HepG2 (cell line): ENCODE data around the gene ARSB. TPM values are rescaled to one million over a fixed set of nuclear protein-coding genes. Genes with fewer than 3 reads are reported as not detected.

ENCODE experiments used
- ARHGAP35 ChIP-seq: sonication (generic); formaldehyde crosslinking; IDR thresholded peaks from 2 replicates; pipeline ENCODE4 v1.9.0; 2022; ENCODE audit warnings: mild to moderate bottlenecking, inconsistent platforms, moderate library complexity, missing genetic modification reagents, borderline replicate concordance
- MED1 ChIP-seq: sonication (generic); formaldehyde crosslinking; IDR thresholded peaks from 2 replicates; pipeline ENCODE4 v1.4.0; 2020; ENCODE audit warnings: missing genetic modification reagents
- NCOR1 ChIP-seq: fragments of 200-600 bp; sonication (generic); IDR thresholded peaks from 2 replicates; pipeline ENCODE4 v1.7.0; 2017; ENCODE audit warnings: antibody characterized with exemption, low read length, borderline replicate concordance
- SNAI1 ChIP-seq: sonication (generic); formaldehyde crosslinking; IDR thresholded peaks from 2 replicates; pipeline ENCODE4 v1.5.0; 2020; ENCODE audit warnings: mild to moderate bottlenecking, missing genetic modification reagents, borderline replicate concordance
- ZBTB7A ChIP-seq: sonication (generic); formaldehyde crosslinking; IDR thresholded peaks from 2 replicates; pipeline ENCODE4 v1.8.0; 2022; ENCODE audit warnings: mild to moderate bottlenecking, missing genetic modification reagents
- ZNF549 ChIP-seq: sonication (generic); formaldehyde crosslinking; IDR thresholded peaks from 2 replicates; pipeline ENCODE4 v1.5.0; 2020; ENCODE audit warnings: missing genetic modification reagents
- ZNF629 ChIP-seq: sonication (generic); formaldehyde crosslinking; conservative IDR thresholded peaks from 2 replicates; pipeline ENCODE4 v1.5.0; 2020; ENCODE audit warnings: missing genetic modification reagents
- ZNF879 ChIP-seq: sonication (generic); formaldehyde crosslinking; IDR thresholded peaks from 2 replicates; pipeline ENCODE4 v1.8.1; 2023; ENCODE audit warnings: missing genetic modification reagents
- polyA plus RNA-seq, 8 experiments: library from polyadenylated mRNA; depleted of rRNA in 3 of 8; stranded (reverse) in 7 of 8; unstranded in 1 of 8; fragments of >200 nt; fragmentation: Illumina TruSeq in 4 of 8; extraction: Trizol in 4 of 8; gene quantifications; 2 replicates each; pipeline versions ENCODE4 v1.2.1 to v1.2.3, GENCODE V29; 2011 to 2016; ENCODE audit warnings: low read depth in 4 of 8, missing spikeins in 1 of 8, mixed read lengths in 1 of 8; ENCODE audit not compliant: insufficient read depth in 1 of 8
- total RNA-seq, 5 experiments: library from RNA; depleted of rRNA; stranded (reverse); fragments of >200 nt; fragmentation: Illumina TruSeq; extraction: Trizol; gene quantifications; 2 replicates each; pipeline ENCODE4 v1.2.3, GENCODE V29; 2016; ENCODE audit warnings: low read depth in 1 of 5
- TF ChIP-seq, protein P1 (sequence below): sonication (generic); formaldehyde crosslinking; IDR thresholded peaks from 2 replicates; pipeline ENCODE4 v1.5.0; 2020; ENCODE audit warnings: missing genetic modification reagents
- TF ChIP-seq, protein P2 (sequence below): sonication (generic); formaldehyde crosslinking; IDR thresholded peaks from 2 replicates; pipeline ENCODE4 v1.9.0; 2022; ENCODE audit warnings: low read depth, missing genetic modification reagents
- TF ChIP-seq, protein P3 (sequence below): IDR thresholded peaks from 2 replicates; pipeline ENCODE4 v1.6.1; 2016
- TF ChIP-seq, protein P4 (sequence below): IDR thresholded peaks from 2 replicates; pipeline ENCODE4 v1.6.1; 2016; ENCODE audit warnings: mild to moderate bottlenecking

ARSB gene
- total and polyA plus RNA-seq, 2 of the 13 experiments (the other 11 are each of a cell fraction or from before 2014, with no cell fraction given) = 52.6 to 66.4 TPM

DNA sequence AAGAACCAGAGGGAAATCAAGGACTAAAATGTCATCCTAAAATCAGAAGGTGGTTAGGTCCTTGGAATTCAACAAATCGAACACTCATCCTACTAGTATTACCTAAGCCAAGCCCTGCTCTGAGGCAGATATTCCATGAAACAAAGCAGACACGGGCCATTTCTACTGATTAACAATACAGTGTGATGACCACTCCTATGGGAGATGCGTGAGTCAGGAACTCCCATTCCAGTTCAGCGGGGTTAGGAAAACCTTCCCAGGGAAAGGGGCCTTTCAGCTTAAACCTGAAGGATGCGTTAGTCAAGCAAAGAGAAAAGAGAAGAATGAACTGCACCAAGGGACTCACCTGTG, 218.7 kb downstream of the ARSB start (continued):
- TF ChIP-seq ZNF879 = no peak
- no peak for TF ChIP-seq ARHGAP35
- no peak for TF ChIP-seq SNAI1 (CRISPR knock-in tag)
- TF ChIP-seq ZNF549 (CRISPR knock-in tag) = no peak
- TF ChIP-seq MED1 (CRISPR knock-in tag) = no peak
- TF ChIP-seq NCOR1 = no peak
- no peak for TF ChIP-seq ZBTB7A (CRISPR knock-in tag)
- TF ChIP-seq, protein P1, sequence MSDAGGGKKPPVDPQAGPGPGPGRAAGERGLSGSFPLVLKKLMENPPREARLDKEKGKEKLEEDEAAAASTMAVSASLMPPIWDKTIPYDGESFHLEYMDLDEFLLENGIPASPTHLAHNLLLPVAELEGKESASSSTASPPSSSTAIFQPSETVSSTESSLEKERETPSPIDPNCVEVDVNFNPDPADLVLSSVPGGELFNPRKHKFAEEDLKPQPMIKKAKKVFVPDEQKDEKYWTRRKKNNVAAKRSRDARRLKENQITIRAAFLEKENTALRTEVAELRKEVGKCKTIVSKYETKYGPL = no peak
- TF ChIP-seq, protein P2, sequence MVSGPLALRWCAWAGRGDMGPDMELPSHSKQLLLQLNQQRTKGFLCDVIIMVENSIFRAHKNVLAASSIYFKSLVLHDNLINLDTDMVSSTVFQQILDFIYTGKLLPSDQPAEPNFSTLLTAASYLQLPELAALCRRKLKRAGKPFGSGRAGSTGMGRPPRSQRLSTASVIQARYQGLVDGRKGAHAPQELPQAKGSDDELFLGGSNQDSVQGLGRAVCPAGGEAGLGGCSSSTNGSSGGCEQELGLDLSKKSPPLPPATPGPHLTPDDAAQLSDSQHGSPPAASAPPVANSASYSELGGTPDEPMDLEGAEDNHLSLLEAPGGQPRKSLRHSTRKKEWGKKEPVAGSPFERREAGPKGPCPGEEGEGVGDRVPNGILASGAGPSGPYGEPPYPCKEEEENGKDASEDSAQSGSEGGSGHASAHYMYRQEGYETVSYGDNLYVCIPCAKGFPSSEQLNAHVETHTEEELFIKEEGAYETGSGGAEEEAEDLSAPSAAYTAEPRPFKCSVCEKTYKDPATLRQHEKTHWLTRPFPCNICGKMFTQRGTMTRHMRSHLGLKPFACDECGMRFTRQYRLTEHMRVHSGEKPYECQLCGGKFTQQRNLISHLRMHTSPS (CRISPR knock-in tag) = no peak
- no peak for TF ChIP-seq ZNF629 (CRISPR knock-in tag)
- TF ChIP-seq, protein P3, sequence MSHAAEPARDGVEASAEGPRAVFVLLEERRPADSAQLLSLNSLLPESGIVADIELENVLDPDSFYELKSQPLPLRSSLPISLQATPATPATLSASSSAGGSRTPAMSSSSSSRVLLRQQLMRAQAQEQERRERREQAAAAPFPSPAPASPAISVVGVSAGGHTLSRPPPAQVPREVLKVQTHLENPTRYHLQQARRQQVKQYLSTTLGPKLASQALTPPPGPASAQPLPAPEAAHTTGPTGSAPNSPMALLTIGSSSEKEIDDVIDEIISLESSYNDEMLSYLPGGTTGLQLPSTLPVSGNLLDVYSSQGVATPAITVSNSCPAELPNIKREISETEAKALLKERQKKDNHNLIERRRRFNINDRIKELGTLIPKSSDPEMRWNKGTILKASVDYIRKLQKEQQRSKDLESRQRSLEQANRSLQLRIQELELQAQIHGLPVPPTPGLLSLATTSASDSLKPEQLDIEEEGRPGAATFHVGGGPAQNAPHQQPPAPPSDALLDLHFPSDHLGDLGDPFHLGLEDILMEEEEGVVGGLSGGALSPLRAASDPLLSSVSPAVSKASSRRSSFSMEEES (CRISPR knock-in tag) = no peak
- TF ChIP-seq, protein P4, sequence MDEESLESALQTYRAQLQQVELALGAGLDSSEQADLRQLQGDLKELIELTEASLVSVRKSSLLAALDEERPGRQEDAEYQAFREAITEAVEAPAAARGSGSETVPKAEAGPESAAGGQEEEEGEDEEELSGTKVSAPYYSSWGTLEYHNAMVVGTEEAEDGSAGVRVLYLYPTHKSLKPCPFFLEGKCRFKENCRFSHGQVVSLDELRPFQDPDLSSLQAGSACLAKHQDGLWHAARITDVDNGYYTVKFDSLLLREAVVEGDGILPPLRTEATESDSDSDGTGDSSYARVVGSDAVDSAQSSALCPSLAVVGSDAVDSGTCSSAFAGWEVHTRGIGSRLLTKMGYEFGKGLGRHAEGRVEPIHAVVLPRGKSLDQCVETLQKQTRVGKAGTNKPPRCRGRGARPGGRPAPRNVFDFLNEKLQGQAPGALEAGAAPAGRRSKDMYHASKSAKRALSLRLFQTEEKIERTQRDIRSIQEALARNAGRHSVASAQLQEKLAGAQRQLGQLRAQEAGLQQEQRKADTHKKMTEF (CRISPR knock-in tag) = no peak
